Effector CD4-positive, alpha-beta T cell (primary cell): ENCODE measurements around the gene UQCC5.

Source experiments
- DNase-seq: peaks from one replicate; pipeline ENCODE4 v3.0.0-alpha.2; 2020

Gene UQCC5

DNA sequence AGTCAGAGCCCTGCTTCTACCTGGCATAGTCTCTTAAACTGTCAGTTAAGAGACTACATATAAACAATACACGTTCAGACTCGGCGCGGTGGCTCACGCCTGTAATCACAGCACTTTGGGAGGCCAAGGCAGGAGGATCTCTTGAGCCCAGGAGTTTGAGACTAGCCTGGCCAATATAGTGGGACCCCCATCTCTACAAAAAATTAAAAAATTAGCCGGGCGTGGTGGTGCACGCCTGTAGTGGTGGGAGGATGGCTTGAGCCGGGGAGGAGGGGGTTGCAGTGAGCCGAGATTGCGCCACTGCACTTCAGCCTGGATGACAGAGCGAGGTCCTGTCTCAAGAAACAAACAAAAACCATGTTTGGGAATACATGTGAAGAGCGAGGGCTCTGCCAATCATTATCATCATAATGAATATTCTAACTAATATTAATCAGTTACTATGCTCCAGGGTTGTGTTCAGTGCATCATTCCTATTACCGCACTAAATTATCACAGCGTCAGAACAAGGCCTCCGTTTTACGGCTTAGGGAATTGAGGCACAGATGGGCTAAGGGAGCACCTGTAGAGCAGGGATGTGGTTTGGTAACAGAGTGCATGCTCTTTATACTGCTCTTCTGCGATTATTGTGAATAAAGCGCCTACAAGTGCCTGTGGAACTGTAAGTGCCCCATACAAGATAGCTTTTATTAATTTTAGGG is 844 bp upstream of the UQCC5 start:
- no peak for DNase-seq

DNA sequence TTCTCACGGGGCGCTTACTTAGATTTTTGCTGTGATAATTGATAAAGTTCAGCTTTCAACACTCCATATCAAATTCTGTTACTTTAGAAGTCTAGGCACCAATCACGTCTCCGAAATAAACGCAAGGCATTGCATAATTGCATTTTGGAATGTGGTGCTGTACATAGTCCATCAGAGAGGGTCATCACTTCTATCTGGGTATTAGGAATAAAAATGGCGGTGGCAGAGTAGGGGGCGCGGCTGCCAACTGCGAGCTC is 365 bp upstream of the UQCC5 start:
- DNase-seq, result no peak

DNA sequence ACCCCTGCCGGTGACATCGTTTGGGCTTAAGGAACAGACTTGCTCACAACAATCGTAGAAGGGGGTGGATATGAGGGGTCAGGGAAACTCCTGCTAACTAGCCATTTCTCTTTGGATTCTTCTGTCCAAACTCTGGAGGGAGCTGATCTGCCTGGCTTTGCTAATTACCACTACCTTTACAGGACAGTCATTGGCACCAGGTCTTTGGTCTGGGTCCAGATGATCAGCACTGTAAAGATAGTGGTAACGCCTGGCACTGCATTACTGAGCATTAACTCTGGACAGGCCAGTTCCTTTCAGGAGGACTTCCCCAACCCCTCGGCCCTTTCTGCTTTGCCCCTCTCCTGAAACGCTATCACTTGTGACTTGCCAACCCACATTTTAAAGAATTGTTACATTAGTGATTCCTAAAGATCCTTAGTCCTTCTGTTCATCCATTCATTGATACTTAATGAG is 788 bp downstream of the UQCC5 start:
- DNase-seq, result no peak

DNA sequence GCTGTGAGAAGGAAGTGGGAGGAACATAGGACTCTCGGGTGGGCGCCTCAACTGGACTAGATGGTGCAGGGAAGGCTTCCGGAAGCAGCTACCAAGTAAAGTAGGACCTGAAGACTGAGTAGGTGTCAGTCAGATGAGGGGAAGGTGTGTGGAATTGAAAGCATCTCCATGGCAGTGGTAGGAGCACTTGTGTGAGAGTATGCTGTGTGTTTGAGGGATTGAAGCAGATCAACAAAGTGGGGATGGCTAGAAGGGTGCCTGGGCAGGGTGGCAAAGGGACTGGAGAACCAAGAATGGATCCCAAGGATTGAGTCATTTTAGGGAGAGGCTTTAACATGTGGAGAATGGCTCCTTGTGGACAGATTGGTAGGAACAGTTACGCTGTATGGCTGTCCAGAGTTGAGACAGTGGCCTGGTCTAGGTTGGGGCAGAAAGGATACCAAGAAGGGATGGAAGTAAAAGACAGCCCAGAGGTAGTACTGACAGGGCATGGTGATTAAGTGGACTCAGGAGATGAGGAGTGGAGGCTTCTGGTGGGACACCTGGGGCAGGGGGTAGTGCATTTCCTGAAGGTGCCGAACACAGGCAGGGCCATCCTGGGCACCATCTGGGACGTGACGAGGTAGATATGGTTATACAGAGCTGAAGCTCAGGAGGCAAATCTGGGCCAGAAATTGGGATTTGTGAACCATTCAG is 1.5 kb downstream of the UQCC5 start:
- DNase-seq, result no peak

DNA sequence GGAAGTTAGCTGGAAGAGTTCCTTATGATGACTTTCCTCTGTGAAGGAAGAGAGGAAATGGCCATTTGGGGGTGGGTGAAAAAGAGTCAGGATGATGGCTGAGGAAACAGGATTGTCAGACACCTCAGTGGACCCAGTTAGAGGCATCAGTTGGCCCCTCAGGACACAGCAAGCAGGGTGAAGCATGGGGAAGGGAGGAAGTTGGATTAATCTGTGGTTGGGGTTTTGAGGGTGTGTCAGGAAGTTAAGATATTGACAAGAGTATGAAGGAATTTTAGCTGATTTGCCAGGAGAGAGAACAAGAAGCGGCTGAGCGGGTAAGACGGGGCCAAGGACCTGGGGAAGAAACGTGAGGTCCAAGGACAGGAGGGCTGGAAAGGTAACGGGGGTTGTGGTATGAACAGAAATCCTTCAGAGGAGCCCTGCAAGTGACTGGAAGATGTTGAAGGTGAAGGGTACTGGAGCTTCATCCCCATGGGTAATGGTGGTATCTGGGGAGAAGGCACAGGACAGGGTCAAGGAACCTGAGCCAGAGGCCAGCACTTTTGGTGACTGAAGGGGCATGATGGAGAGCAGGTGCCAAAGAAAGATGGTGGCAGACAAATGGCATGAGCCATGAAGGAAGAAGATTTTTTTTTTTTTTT is 2.7 kb downstream of the UQCC5 start:
- no peak for DNase-seq

DNA sequence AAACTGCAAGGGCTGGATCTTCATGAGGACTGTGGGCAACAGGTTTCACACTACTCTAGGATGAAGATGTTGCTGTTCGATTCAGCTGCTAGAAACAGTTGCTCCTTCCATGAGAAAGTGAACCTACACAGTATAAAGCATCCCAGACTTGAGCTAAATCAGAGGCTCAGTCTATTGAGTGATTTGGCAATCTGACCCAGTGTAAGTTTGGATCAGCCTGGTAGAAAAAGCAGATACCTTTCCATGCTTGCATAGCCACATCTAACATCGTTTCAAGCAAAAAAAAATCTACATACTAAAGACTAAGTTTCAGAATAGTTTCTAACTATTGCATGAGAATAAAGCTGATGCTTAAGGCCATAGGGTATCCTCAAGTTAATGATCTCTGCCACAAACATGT is 4.6 kb downstream of the UQCC5 start:
- DNase-seq, result no peak

DNA sequence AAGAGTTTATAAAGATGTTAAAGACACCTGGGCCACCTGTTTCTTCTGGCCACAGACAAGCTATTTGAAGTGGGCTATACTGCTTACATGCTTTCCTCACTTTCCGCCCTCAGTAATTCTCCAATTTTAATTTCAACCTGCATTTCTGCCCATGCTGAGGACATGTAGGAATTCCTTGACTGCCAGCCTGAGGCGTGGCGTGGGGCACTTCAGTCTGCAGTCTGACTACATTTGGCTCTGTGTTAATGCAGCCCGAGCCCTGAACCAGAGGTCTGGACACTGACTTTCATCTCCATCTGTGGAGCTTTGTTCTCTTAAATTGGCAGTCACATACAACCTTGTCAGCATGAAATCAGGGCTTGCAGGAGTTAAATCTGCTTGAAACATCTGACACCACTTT is 8.5 kb downstream of the UQCC5 start:
- DNase-seq, result no peak

DNA sequence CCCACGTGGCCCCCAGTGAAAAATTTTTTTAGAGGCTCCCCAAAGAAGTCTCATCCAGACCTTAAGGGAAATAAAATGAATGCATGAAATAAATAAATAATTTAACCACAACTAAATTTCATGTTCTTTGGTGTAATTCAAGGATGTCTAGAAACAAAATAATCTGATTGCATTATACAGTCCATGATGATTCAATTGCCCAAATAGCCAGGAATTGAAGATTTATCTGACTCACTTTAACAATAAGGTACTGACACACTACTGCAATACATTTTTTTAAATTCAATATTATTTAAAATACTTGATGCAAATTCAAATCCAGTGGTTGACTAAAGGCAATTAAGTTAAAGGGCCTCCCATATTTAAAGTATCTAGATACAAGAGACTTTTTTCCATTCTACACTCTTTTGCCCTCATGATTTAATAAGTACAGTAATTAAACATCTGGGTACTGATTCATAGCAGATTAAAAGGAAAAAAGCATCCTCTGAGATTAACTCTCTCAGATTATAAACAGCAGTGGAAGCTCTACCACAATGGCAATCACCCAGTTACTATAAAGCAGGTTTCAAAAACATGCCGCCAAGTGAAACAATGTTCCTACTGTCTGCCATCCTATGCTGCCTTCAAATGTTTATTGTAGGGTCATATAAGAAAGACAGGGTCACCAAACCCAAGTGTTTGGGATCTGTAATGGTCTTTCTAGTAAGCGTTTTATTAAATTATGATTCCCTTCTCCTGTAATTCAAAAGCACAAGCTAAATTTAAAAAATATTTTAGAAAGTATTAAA is 9.9 kb downstream of the UQCC5 start:
- DNase-seq, result no peak

DNA sequence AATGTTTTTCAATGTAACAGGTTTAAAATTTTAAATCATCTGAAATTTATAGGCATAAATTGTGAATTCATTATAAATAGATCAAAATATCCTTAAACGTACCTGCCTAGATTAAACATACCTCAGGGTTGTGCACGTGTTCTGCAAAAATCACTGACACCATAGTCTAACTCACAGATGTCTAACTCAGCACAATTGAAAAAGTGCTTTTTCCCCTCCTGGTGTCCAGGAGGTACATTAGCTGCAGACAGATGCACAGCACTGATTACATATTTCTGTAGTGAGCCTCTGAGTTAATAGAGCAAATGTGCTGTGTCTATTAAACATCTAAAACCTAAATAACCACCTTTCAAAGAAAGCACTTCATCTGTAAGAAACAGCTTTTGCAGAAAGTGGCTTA is 10.7 kb downstream of the UQCC5 start:
- no peak for DNase-seq

DNA sequence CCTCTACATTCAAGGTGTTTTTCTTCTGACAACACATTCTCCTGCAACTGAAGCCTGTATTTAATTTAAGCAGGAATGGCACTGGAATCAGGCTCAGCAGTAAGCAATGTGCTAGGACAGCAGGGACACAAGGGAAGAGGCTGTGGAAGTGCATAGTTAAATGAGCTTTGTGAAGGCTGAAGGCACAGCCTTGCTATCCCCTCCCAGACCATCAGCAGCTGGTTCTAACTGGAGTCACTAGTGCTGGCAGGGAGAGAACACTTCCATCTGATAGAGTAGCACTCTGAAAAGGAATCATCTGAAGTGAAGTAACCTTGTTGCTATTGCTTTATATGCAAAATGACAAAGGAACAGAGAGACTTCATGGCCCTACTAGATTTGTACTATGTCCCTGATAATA is 14.7 kb downstream of the UQCC5 start:
- no peak for DNase-seq

DNA sequence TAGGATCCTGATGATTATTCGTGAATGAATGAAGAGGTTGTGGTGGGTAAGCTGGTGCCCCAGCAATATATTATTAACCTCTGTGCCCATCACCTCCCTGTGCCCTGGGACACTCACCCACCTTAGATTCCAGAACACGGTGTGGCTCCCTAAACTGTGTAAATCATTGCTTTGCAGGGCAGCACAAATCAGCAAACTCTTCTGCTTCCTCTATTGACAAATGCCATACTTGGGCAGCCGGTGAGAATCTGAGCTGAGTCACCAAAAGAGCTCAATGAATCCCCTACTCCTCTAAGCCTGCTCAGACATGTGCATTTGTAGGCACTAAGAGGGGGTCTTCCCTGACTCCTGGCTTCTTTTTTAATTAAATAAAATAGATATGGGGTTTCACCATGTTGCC is 15.7 kb downstream of the UQCC5 start:
- no peak for DNase-seq

DNA sequence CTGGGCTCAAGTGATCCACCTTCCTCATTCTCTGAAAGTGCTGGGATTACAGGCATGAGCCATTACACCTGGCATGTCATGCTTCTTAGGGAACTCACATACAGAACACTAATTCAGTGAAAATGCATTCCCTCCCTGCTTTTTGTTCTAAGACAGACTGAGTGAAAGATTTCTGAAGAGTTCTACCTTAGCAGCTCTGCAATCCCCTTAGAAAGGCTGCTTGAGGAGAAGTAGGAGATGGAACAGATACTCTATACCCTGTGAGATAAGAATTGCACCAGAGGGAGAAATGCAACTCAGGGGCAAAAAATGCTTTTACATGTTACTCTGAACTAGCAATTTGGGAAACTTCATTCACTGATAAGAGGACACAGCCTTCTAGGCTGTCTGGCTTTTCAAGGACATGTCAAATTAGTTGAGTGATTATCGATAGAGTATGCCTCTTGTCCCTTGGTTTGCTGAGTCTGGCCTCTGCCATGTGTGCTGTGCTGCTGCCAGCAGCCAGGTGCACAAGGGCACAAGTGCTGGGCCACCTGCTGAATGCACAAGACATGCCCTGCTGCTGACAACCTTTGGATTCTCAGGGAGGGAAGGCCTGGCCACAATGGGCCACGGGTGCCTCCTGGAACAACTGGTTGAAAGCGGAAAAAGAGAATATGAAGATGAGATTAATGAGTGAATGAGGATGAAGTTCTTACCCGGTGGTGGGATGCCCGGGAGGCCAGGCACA is 17.8 kb downstream of the UQCC5 start:
- DNase-seq, result no peak

DNA sequence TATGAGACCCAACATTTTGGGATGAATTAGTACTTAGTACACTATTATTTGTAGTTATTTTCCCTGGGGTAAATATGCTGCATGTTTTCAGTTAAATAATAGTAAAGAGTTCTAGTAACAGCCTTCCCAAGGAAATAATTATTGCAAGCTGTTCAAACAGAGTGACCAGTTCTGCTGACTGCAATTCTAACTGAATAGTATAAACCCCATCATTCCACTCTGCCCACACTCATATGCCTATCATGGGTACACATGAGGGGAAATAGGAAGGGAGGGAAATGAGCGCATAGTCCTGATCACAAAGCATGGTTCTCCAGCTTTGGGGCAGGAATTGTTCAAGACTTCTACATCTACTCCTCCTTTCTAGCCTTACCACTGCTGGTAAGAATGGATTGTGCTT is 18.7 kb downstream of the UQCC5 start:
- no peak for DNase-seq

DNA sequence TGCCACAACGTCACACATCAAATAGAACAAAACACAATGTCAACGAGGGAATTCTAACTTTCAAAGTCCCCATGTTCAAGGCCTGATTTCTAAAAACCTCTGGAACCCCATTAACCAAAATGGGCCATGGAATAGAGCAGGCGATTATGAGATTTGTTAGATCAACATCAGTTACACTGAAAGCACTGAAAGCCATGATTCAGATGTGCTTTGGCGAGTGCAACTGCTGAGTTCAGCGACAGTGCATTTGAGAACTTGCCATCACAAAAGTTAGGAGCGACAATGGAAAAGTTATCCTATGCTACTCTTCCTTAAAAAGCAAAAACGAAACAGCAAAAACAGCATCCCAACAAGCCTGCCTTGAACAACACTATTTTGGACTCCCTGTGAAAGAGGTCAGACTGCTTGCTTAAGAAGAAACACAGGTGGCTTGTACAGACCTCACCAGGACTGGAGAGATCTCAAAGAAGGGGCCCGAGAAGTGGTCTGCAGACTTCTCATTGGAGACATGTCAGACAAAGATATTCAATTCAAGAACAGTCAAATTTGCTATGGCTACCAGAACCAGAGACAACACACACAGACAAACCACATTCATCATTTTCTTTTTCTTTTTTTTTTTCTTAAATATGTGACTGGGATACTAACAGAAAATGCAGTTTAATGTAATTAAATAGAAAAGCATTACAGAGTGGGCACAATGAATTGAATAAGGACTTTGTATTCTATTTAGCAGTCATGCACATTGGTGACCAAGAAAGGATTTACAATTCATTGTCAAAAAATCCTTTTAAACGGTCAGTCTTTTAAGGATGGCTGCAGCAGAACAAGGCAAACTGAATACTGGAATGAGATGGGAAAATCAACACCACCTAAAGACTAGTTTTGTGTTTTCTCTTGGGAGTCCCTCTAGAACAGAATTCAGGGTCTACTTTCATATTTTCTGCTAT is 20.9 kb downstream of the UQCC5 start:
- no peak for DNase-seq

DNA sequence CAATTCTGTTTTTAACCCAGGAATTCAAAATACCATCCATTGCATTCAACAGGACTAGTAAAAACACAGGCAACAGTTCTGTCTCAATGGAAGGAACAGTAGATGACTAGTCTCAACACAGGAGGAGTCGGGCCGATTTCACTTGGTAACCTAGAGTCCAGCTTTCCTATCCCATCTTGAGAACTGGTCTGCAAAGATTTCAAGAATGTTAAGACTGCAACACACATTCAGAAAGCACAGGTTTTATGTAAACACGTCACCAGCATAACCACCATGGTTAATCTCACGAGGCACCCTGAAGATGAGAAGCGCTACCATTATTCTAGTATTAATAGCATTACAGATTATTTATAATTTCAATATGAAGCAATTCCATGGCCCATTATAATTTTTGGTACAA is 22.0 kb downstream of the UQCC5 start:
- DNase-seq, result no peak

DNA sequence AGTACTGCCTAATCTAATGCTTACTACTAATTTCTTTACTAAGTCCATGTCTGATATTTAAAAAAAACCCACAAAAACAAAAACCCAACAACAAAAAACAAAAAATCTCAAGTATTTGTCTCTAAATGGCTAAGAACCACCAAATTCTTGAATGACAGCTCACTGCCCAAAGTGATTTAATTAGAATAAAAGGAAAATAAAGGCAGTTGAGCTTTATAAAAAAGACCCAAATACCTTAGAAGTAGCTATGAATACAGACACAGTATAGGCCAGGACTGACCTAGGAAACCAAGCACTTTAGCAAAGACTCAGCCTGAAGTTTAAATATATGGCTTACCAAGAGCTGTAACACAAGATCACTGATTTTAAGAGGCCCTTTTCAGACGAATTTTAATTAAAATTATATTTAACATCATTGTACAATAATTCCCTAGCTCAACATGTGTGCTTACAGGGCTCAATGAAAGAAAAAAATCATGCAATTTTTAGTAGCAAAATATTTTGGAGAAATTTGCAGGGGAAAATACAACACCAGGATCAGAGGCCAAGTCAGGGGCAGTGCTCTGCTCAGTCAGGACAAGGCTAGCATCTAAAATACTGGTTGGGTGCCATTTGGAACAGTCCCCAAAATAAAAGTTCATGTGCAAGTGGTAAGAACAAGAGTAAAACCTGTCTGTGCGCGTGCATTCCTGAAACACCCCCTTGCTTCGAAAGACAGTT is 24.8 kb downstream of the UQCC5 start:
- DNase-seq, result no peak

DNA sequence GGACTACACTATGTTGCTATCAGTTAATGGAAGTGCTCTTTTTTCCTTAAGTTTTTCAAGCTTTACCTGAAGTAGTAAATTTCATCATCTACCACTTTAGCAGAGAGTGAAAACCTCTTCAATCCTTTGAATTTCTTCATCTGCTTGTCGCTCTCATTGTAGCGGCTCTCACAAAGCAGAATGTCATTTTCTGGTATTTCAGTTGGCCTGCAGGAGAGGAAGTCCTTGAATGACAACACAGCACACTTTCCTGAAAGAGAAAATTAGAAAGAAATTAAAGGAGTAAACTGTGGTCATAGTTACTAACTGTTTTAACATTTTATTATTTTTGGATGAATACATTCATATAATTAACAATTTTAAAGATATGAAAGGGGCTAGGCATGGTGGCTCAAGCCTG is 27.6 kb downstream of the UQCC5 start:
- DNase-seq, result no peak

DNA sequence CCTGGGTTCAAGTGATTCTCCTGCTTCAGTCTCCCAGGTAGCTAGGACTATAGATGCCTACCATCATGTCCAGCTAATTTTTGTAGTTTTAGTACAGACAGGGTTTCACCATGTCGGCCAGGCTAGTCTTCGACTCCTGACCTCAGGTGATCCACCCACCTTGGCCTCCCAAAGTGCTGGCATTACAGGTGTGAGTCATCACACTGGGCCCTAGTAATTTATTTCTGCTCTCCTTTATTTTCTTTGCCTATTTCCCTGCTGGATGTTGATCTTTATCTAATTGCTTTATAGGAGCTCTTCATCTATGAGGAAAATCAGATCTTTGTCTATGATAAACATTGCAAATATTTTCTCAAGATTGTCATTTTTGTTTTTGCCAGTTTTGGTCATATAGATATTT is 31.7 kb downstream of the UQCC5 start:
- DNase-seq, result no peak

DNA sequence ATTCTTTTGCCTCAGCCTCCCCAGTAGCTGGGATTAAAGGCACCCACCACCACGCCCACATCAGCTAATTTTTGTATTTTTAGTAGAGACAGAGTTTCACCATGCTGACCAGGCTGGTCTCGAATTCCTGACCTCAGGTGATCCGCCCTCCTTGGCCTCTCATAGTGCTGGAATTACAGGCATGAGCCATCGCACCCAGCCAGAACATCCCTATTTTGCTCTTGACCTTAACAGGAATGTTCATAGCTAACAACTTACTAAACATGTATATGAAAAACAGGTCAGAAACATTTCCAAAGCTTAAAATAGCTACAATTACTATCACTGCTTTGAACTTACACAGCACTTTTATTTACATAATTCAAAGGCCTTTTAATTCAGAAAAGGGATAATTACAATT is 33.7 kb downstream of the UQCC5 start:
- no peak for DNase-seq

DNA sequence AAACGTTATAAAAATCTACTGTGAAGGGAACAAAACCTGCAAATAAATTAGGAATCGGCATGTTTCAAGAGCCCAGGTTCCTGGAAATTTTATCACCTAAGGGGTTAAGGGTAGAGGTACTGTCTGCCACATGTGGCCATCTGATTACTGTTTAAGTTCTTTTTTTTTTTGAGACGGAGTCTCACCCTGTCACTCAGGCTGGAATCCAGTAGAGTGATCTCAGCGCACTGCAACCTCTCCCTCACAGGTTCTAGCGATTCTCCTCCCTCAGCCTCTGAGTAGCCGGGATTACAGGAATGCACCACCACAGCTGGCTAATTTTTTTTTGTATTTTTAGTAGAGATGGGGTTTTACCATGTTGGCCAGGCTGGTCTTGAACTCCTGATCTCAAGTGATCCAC is 35.8 kb downstream of the UQCC5 start:
- DNase-seq, result no peak
